Measurements from ENCODE around the gene TPSG1. TPM values are rescaled to one million over a fixed set of nuclear protein-coding genes. Genes with fewer than 3 reads are reported as not detected.
"Not testable (repeated sequence)": the region's sequence is repeated elsewhere in the genome, so short reads cannot be mapped to it uniquely, and the experiment has no call there.

Gene TPSG1
- total RNA-seq, 1 donor from 2014 or later: 0.24 TPM

- not testable (repeated sequence) for ATAC-seq
Measured at GRCh38 chr16:1230471-1231212, 5.6 kb upstream of the TPSG1 start.

DNA sequence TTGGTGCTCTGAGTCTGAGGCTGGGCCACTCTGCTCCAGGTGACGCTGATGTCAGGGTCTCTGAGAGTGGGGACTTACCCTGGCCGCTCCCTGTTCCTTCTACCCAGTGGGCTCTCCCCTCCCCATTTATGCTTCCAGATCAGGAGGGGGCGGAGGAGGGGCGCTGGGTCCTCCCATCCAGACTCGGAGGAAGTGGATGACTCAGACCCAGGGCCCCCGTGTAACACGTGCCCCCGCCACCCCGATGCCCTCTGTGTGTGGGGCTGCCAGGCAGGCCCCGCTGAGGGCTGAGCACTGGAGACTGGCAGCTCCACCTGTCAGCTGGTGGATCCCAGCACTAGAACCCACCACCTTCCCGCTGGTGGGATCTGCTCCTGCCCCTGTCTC is 5.0 kb upstream of the TPSG1 start, which contains the start of gene TPSB2:
TPSB2 (minus strand) TSS at position 101 of the 387 bp plus-strand sequence. CDS start 233 bp downstream, outside the sequence.
- ATAC-seq: not testable (repeated sequence)

- not testable (repeated sequence) for ATAC-seq
Measured at GRCh38 chr16:1229476-1229875, 4.4 kb upstream of the TPSG1 start.

- ATAC-seq: not testable (repeated sequence)
Measured at GRCh38 chr16:1228227-1228626, 3.2 kb upstream of the TPSG1 start.

DNA sequence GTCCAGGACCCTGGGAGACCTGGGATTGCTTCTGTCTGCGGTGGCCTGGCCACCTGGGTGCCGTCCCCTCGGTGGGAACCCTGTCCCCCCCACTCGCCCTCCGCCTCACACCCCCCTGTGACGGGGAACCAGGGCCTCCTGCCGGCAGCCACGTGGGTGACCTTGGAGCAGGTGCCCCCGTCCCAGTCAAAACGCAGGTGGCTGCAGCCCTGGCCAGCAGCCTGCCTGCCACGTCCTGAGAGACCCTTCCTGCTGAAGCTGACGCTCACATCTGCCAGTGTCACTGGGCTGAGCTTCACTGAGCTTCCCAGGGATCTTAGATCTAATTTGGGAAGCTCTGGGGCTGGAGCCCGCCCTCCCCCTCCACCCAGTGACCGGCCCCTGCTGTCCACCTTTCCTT is 1.6 kb upstream of the TPSG1 start:
- not testable (repeated sequence) for ATAC-seq

DNA sequence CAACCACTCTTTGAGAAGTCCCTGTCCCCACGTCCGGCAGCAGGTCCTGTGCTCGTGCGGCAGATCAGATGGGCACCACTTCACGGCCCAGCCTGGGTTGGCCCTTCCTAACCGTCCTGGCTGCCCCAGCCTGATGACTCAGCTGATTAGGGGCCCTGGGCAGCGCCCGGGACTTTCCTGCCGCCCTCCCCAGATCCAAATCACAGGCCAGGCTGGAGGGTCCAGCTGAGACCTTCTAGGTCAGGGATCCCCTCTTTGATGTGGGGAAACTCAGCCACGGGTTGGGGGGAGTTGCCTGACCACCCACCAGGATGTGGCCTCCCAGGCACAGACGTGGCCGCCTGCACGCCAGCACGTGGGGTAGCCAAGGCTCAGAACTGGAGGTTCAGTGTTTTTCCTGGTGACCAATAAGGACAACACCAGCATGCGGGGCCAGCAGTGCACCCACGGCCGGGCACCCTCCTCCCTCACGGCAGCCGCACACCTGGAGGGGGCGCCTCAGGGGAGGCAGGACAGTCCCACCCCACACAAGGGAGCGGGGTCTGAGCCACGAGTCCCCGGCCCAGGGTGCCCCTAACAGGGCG is 752 bp upstream of the TPSG1 start:
- ATAC-seq: not testable (repeated sequence)

GRCh38 chr16:1224558-1224957 is 510 bp downstream of the TPSG1 start:
- no peak for ATAC-seq

- no peak for ATAC-seq
Measured at GRCh38 chr16:1223355-1224214, 1.5 kb downstream of the TPSG1 start.

DNA sequence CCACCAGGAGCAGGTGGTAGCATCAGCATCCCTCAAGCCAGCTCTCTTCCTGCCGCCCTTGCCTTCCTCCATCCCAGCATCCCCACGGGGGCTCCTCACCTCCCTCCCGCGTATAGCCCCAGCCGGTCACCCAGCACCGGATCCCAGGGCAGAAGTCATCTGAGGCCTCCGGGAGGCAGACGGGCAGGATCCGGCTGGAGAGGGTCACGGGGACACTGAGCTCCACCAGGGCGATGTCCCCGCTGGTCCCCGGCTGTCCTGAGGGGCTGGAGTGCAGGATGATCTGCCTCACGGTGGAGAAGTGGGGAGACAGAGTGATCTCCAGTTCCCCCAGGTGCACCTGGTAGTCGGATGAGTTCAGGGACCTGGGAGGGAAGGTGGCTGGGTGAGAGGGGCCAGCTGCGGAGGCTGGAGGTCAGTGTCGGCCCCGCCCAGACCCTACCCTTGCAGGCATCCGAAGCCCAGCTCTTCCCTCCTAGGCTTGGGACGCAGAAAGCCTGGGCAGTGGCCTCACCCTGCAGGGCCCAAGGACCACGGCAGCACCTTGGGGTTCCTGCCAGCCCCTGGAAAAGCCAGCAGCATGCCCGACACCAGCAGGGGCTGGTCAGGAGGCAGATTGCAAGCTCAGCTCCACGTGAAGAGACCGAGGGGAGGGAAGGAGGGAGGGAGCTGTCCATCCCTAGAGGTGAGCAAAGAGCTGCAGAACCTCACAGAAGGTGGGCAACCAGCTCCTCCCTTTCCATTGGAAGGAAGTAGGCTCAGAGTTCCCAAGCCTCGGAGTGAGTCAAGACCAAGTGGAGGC is 2.3 kb downstream of the TPSG1 start:
- no peak for ATAC-seq

- ATAC-seq: no peak
Measured at GRCh38 chr16:1221628-1222552, 3.2 kb downstream of the TPSG1 start.

DNA sequence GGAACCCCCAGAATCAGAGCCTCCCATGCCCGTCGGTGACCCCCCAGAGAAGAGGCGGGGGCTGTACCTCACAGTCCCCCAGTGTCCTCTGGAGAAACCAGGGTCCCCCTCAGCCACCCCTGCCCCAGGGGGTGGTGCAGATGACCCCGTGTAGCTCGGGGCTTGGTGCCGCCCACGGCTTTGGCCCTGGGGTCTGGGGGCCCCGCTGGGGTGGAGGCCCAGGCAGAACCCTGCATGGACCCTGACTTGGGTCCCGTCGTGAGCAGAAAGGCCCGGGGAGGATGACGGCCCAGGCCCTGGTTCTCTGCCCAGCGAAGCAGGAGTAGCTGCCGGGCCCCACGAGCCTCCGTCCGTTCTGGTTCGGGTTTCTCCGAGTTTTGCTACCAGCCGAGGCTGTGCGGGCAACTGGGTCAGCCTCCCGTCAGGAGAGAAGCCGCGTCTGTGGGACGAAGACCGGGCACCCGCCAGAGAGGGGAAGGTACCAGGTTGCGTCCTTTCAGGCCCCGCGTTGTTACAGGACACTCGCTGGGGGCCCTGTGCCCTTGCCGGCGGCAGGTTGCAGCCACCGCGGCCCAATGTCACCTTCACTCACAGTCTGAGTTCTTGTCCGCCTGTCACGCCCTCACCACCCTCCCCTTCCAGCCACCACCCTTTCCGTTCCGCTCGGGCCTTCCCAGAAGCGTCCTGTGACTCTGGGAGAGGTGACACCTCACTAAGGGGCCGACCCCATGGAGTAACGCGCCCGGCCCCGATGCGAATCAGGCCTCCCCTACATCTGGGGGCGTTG is 4.0 kb downstream of the TPSG1 start:
- ATAC-seq: no peak

DNA sequence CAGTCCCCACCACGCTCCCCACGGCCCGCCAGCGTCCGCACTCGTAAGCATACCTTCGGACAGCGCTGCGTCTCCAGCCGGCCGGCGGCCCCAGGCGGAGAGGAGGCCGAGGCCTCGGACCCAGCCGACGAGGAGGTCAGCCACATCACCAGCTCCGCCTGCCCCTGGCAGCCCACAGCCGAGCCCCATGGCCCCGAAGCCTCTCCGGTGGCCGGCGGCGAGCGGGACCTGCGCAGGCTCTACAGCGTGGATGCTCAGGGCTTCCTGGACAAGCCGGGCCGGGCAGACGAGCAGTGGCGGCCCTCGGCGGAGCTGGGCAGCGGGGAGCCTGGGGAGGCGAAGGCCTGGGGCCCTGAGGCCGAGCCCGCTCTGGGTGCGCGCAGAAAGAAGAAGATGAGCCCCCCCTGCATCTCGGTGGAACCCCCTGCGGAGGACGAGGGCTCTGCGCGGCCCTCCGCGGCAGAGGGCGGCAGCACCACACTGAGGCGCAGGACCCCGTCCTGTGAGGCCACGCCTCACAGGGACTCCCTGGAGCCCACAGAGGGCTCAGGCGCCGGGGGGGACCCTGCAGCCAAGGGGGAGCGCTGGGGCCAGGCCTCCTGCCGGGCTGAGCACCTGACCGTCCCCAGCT is 4.9 kb downstream of the TPSG1 start:
- no peak for ATAC-seq

DNA sequence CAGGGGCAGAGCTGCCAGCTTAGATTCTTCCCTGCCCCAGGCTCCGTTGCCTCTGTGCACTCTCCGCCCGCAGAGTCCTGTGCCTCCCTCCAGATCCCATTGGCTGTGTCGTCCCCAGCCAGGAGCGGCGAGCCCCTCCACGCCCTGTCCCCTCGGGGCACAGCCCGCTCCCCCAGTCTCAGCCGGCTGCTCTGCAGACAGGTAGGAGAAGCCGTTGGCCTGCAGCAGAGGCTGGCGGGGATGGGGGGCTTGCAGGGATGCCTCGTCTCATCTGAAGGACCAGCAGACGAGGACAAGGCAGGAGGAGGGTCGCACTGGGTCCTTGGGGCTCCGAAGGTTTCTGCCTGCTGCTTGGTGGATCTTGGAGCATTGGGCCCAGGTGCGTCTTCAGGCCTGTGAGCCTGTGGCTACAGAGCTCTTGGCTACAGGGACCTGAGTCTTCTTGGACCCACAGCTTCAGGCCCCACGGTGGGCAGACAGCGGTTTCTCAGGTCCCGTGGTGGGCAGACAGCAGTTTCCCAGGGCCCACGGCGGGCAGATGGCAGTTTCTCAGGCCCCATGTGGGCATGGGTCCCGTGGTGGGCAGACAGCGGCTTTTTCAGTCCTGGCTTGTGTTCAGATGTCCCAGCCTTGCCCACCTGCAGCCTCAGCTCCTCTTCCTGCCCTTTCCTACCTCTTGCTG is 6.0 kb downstream of the TPSG1 start:
- no peak for ATAC-seq

DNA sequence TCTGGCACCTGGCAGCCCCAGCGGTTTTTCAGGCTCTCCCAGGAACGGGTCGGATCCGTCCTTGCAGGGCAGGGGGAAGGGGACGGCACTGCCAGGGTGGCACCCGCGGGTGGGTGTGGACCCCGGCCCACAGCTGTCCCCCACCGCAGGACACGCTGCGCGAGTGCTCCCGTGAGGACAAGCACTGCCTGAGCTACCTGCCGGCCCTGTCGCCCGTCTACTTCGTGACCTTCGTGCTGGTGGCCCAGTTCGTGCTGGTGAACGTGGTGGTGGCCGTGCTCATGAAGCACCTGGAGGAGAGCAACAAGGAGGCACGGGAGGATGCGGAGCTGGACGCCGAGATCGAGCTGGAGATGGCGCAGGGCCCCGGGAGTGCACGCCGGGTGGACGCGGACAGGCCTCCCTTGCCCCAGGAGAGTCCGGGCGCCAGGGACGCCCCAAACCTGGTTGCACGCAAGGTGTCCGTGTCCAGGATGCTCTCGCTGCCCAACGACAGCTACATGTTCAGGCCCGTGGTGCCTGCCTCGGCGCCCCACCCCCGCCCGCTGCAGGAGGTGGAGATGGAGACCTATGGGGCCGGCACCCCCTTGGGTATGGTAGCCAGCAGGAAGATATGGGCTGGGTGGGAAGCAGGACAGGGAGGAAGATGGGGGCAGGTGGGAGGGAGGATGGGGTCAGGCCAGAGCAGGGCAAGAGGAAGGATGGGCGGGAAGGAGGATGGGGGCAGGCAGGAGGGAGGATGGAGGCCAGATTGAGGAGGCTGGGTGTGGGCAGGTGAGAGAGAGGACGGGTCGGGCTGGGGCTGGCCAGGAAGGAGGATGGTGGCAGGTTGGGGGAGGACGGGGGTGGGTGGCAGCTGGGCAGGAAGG is 6.8 kb downstream of the TPSG1 start:
- no peak for ATAC-seq

GRCh38 chr16:1217526-1217925 is 7.5 kb downstream of the TPSG1 start:
- ATAC-seq: no peak

DNA sequence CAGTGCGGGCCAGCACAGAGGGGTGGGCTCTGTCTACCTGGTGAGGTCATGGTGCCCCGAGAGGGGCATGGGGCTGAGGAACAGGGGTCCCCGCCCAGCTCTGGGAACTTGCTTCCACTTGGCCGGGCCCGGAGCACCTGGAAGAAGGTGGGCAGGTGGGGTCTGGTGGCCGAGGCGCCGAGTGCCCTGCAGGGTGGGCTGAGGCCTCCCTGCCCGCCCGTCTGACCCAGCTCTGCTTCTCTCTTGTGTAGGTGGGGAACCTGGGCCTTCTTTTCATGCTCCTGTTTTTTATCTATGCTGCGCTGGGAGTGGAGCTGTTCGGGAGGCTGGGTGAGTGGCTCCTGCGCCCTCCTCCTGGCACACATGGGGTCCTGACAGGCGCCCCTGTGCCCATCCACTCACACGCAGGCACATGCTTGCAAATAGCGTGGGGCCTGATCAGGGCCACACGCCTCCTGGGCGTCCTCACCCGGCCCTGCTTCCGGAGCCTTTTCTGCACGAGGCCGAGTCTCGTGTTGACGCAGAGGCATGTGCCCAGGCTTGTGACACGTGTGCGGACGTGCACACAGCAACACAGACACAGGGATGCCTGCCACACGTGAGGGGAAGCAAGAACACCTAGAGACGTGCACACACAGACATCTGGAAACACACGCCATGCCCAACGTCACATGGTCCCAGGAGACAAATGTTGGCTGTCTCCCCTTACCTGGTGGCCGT is 8.2 kb downstream of the TPSG1 start:
- no peak for ATAC-seq

GRCh38 chr16:1216296-1216619 is 8.8 kb downstream of the TPSG1 start:
- ATAC-seq: no peak

Measured in esophagus mucosa (tissue), 1 donor.